ENCODE measurements around the gene RGS17.

GRCh38 chr6:153045271-153045670 is 85.8 kb downstream of the RGS17 start:
- no peak for TF ChIP-seq FOXM1 (IDR thresholded peaks at IDR 0.05; ENCODE audit: borderline replicate concordance)
- no peak for TF ChIP-seq FOXK2 (IDR thresholded peaks at IDR 0.05)
- TF ChIP-seq TARDBP (IDR thresholded peaks at IDR 0.05): no peak
- TF ChIP-seq ARNT (IDR thresholded peaks at IDR 0.05): no peak
- no peak for TF ChIP-seq ELF4 (IDR thresholded peaks at IDR 0.05)
- TF ChIP-seq SP1 (IDR thresholded peaks at IDR 0.05): no peak

All from HEK293T (cell line).